K562 (cell line): Measurements from ENCODE around the gene PHF19. TPM values are rescaled to one million over a fixed set of nuclear protein-coding genes. Genes with fewer than 3 reads are reported as not detected.

ENCODE experiments used
- ATAC-seq: fragments of 200-7000 bp; cut with Tn5 transposase; 3 replicates; pipeline ENCODE4 v1.9.1; 2020; ENCODE audit warnings: moderate library complexity
- BruUV-seq: library from RNA; stranded (reverse); fragments of 400-500 nt; replicated peaks from 2 replicates; lab custom pipeline; 2021; lab: Mats Ljungman, UMichigan
- CTCF ChIA-PET: fragments of 300-600 bp; formaldehyde crosslinking; extraction: SDS; loops from one replicate; lab custom pipeline; 2021; ENCODE audit warnings: low intra/inter-chr PET ratio; lab: Yijun Ruan, JAX
- POLR2A ChIA-PET: fragments of 300-600, 350-650 bp; sonication (Branson Sonifier 250); formaldehyde crosslinking; extraction: SDS; loops from one replicate; lab custom pipeline; 2021; ENCODE audit warnings: antibody characterized with exemption, inconsistent platforms; lab: Yijun Ruan, JAX
- DNase-seq, 4 experiments: peaks; one replicate each; pipeline versions ENCODE4 v3.0.0 to v3.0.0-alpha.2; 2011 to 2018; ENCODE audit warnings: low spot score in 3 of 4, mixed read lengths in 3 of 4; ENCODE audit errors: extremely low read depth in 1 of 4
- FAIRE-seq: peaks from 2 replicates; lab custom pipeline; 2011; peaks lifted over from hg19 to GRCh38; lab: Jason Lieb, UNC
- H2AFZ ChIP-seq: 2 replicates; pipeline ENCODE4 v1.6.0; 2011; ENCODE audit warnings: low read depth, low read length, control low read depth, inconsistent platforms
- H3K27ac ChIP-seq: fragments of 200-600 bp; 3 replicates; pipeline ENCODE4 v1.8.0; 2011; ENCODE audit warnings: low read depth, mild to moderate bottlenecking, control low read depth, inconsistent platforms, low read length, moderate library complexity, mixed read lengths; ENCODE audit errors: extremely low read depth
- H3K27me3 ChIP-seq, 2 experiments: fragments of 300-600 bp in 1 of 2; 2 replicates in 1 of 2; 3 replicates in 1 of 2; pipeline versions ENCODE4 v1.6.0 to v1.8.0; 2011; ENCODE audit warnings: inconsistent platforms in 2 of 2, low read length in 2 of 2, mild to moderate bottlenecking in 1 of 2, mixed read lengths in 1 of 2, moderate library complexity in 1 of 2; ENCODE audit not compliant: control insufficient read depth in 2 of 2, insufficient read depth in 2 of 2
- H3K36me3 ChIP-seq: fragments of 300-600 bp; 3 replicates; pipeline ENCODE4 v1.8.0; 2011; ENCODE audit warnings: mild to moderate bottlenecking, low read length, inconsistent platforms; ENCODE audit not compliant: control insufficient read depth, insufficient read depth
- H3K4me1 ChIP-seq, 2 experiments: fragments of 200-600 bp in 1 of 2; replicated peaks in 1 of 2; 2 replicates in 1 of 2; 3 replicates in 1 of 2; pipeline versions ENCODE4 v1.5.1 to v1.8.0; 2011; ENCODE audit warnings: inconsistent platforms in 2 of 2, low read length in 2 of 2, mild to moderate bottlenecking in 1 of 2, mixed read lengths in 1 of 2, moderate library complexity in 1 of 2; ENCODE audit not compliant: control insufficient read depth in 2 of 2, insufficient read depth in 2 of 2
- H3K4me2 ChIP-seq: 2 replicates; pipeline ENCODE4 v1.6.1; 2011; ENCODE audit warnings: low read length, control low read depth, inconsistent platforms, mixed read lengths; ENCODE audit not compliant: insufficient read depth
- H3K4me3 ChIP-seq: fragments of 200-600 bp; sonication (generic), shearing (Covaris generic); 2 replicates; pipeline ENCODE4 v1.5.1; 2016; ENCODE audit warnings: control low read depth, inconsistent platforms
- H3K79me2 ChIP-seq: fragments of 200-600 bp; 3 replicates; pipeline ENCODE4 v1.8.0; 2011; ENCODE audit warnings: low read length, inconsistent platforms; ENCODE audit not compliant: control insufficient read depth, insufficient read depth
- H3K9ac ChIP-seq, 2 experiments: 2 replicates each; pipeline versions ENCODE4 v1.6.0 to v1.6.1; 2011; ENCODE audit warnings: low read depth in 2 of 2, low read length in 2 of 2, control low read depth in 1 of 2, inconsistent platforms in 1 of 2, mild to moderate bottlenecking in 1 of 2, mixed read lengths in 1 of 2; ENCODE audit not compliant: insufficient read depth in 1 of 2
- H3K9me1 ChIP-seq: one replicate; pipeline ENCODE4 v1.6.0; 2011; ENCODE audit warnings: inconsistent platforms, mild to moderate bottlenecking, low read length, moderate library complexity; ENCODE audit not compliant: control insufficient read depth, insufficient read depth
- H3K9me3 ChIP-seq: replicated peaks from 2 replicates; pipeline ENCODE4 v1.5.1; 2011; ENCODE audit warnings: low read depth, low read length, inconsistent platforms; ENCODE audit not compliant: control insufficient read depth, insufficient read depth
- H4K20me1 ChIP-seq: replicated peaks from 2 replicates; pipeline ENCODE4 v1.6.1; 2011; ENCODE audit warnings: low read length, inconsistent platforms, mixed read lengths; ENCODE audit not compliant: control insufficient read depth, insufficient read depth
- ARID4B ChIP-seq: sonication (generic); formaldehyde crosslinking; IDR thresholded peaks from 2 replicates; pipeline ENCODE4 v1.8.0; 2022; ENCODE audit warnings: mild to moderate bottlenecking, missing genetic modification reagents
- CGGBP1 ChIP-seq: fragments of 250-450 bp; sonication (Bioruptor Pico); IDR thresholded peaks from 2 replicates; pipeline ENCODE4 v1.9.0; 2021; ENCODE audit warnings: mild to moderate bottlenecking
- CTCFL ChIP-seq: IDR thresholded peaks from 2 replicates; pipeline ENCODE4 v1.6.1; 2011; ENCODE audit warnings: borderline replicate concordance, low read depth, mild to moderate bottlenecking, moderate library complexity, low read length; ENCODE audit not compliant: insufficient read depth, poor library complexity, severe bottlenecking
- FOXA3 ChIP-seq, 2 experiments: fragments of 450-650 bp in 1 of 2; sonication (generic) in 1 of 2; formaldehyde crosslinking; IDR thresholded peaks in 1 of 2; conservative IDR thresholded peaks in 1 of 2; 2 replicates each; pipeline versions ENCODE4 v1.4.0 to v1.8.0; 2020 to 2022; ENCODE audit warnings: mild to moderate bottlenecking in 2 of 2, missing genetic modification reagents in 1 of 2
- GMEB1 ChIP-seq: fragments of 250-450 bp; sonication (Bioruptor Pico); IDR thresholded peaks from 2 replicates; pipeline ENCODE4 v1.4.0; 2020; ENCODE audit warnings: mild to moderate bottlenecking
- NEUROD1 ChIP-seq: fragments of 150-350 bp; IDR thresholded peaks from 2 replicates; pipeline ENCODE4 v1.6.1; 2014; ENCODE audit warnings: borderline replicate concordance, low read length, low read depth; ENCODE audit not compliant: partially characterized antibody
- POLR2A ChIP-seq: fragments of 450-650 bp; conservative IDR thresholded peaks from 2 replicates; pipeline ENCODE4 v1.6.1; 2016
- SPI1 ChIP-seq: IDR thresholded peaks from 2 replicates; pipeline ENCODE4 v1.6.1; 2011; ENCODE audit warnings: low read depth, low read length, control low read depth, borderline replicate concordance
- SRSF9 ChIP-seq: fragments of 200-400 bp; formaldehyde crosslinking; IDR thresholded peaks from 2 replicates; pipeline ENCODE4 v1.6.1; 2017; ENCODE audit warnings: low read depth, low read length, borderline replicate concordance
- TAF15 ChIP-seq: fragments of 200-400 bp; formaldehyde crosslinking; IDR thresholded peaks from 2 replicates; pipeline ENCODE4 v1.6.1; 2017; ENCODE audit warnings: mild to moderate bottlenecking, low read depth, low read length, moderate library complexity
- ZNF143 ChIP-seq: sonication (generic); formaldehyde crosslinking; IDR thresholded peaks from 2 replicates; pipeline ENCODE4 v1.9.0; 2022; ENCODE audit warnings: mild to moderate bottlenecking, missing genetic modification reagents
- WGBS: fragments of 100-300 bp; shearing (Covaris generic); methylation state at CpG from one replicate; pipeline ENCODE4 v1.1.6; 2016; ENCODE audit warnings: low coverage, mixed read lengths; ENCODE audit not compliant: insufficient coverage; ENCODE audit errors: missing lambda C conversion rate; 5-methylcytosine and 5-hydroxymethylcytosine counted together
- in situ Hi-C: fragments of 300-500 bp; cut with MboI; formaldehyde crosslinking; loops from 4 replicates; pipeline ENCODE4 v1.15.0; 2018; ENCODE audit warnings: inconsistent platforms, mixed read lengths
- intact Hi-C: fragments of 100-400 bp; cut with micrococcal nuclease; formaldehyde crosslinking; loops from 2 replicates; pipeline ENCODE4 v1.14.2; 2022
- polyA plus RNA-seq, 8 experiments: library from polyadenylated mRNA; depleted of rRNA in 4 of 8; stranded (reverse) in 5 of 8; unstranded in 3 of 8; fragments of >200 nt; fragmentation: Nextera tagmentation in 2 of 8; fragmentation: Illumina TruSeq in 1 of 8; extraction: Ambion mirVana in 2 of 8; extraction: Trizol in 1 of 8; gene quantifications; 2 replicates each; pipeline versions ENCODE4 v1.2.1 to v1.2.3, GENCODE V29; 2011 to 2014; ENCODE audit warnings: inconsistent platforms in 1 of 8, missing spikeins in 1 of 8
- total RNA-seq, 7 experiments: library from RNA; depleted of rRNA in 6 of 7; stranded (reverse); fragments of >200 nt in 6 of 7; fragmentation: Illumina TruSeq in 2 of 7; extraction: Trizol in 2 of 7; gene quantifications; 2 replicates each; pipeline versions ENCODE4 v1.2.1 to v1.2.3, GENCODE V29; 2011 to 2021; ENCODE audit warnings: low replicate concordance in 1 of 7

The PHF19 gene
- total and polyA plus RNA-seq, 9 of the 15 experiments (the other 6 are each of a cell fraction or from before 2014, with no cell fraction given): 95.8 to 403 (median 255) TPM

GRCh38 chr9:120855827-120856670 lies 20.9 kb downstream of the PHF19 start:
- ATAC-seq: peak; percentile 21
- Histone ChIP-seq H3K9ac (peak overlapping the region in 1 of 2 experiments; percentile 54; a peak in 3 of 4 replicates), H3K4me1 (peaks cover 0 to 7% of the 10 kb centered on the region in 2 experiments; a peak in 1 of 5 replicates), H3K36me3 (peaks cover 83% of the 10 kb centered on the region), H3K79me2 (no peaks in the 10 kb centered on the region), H3K27ac (no peak overlapping the region), H4K20me1 (no peaks in the 10 kb centered on the region), H2AFZ (no peak overlapping the region), H3K4me3 (no peak overlapping the region), H3K9me1 (peaks cover 5% of the 10 kb centered on the region), H3K9me3 (no peaks in the 10 kb centered on the region), H3K27me3 (no peaks in the 10 kb centered on the region), H3K4me2 (no peak overlapping the region)
- TSS peak; percentile 25 for BruUV-seq
- ChIA-PET CTCF (no interaction called here), POLR2A (interaction anchor here (0.7 to 5.9 kb wide), 9 partner anchors 9 to 124 kb away, joined by 3 to 78 read pairs (median 7); partner anchors contain the start of genes PHF19 and PSMD5)
- WGBS: 77% methylated on average over 7 of the region's 7 CpGs
- DNase-seq: peak in 1 of 4 experiments; percentile 57
- no peak for FAIRE-seq
- in situ Hi-C loops (no loop called here), intact Hi-C loops (no loop called here)
- TF ChIP-seq SRSF9: no peak
- TF ChIP-seq POLR2A: peak; percentile 65
- no peak for TF ChIP-seq CGGBP1
- no peak for TF ChIP-seq GMEB1 (CRISPR knock-in tag)
- TF ChIP-seq NEUROD1: no peak
- TF ChIP-seq ARID4B (CRISPR knock-in tag): 0 out of 2 replicates have a peak, but pooled peaks have one; percentile 38
- TF ChIP-seq ZNF143: 0 out of 2 replicates have a peak, but pooled peaks have one; percentile 13
- TF ChIP-seq FOXA3 (CRISPR knock-in tag; conservative IDR thresholded peaks at IDR 0.05 in 1 of 2, IDR thresholded peaks at IDR 0.05 in 1 of 2): peak in 1 of 2 experiments; percentile 74; a peak in 2 of 4 replicates
- TF ChIP-seq CTCFL: no peak
- TF ChIP-seq SPI1: no peak
- TF ChIP-seq TAF15: no peak
